HCT116 (cell line): ENCODE measurements around the gene LAMP5. TPM values are rescaled to one million over a fixed set of nuclear protein-coding genes. Genes with fewer than 3 reads are reported as not detected.

ENCODE experiments used
- ATAC-seq: fragments of 200-7000 bp; cut with Tn5 transposase; 2 replicates; pipeline ENCODE4 v1.9.1; 2020; ENCODE audit warnings: mild to moderate bottlenecking, moderate library complexity
- BruUV-seq: library from RNA; stranded (reverse); fragments of 400-500 nt; replicated peaks from 2 replicates; lab custom pipeline; 2021; lab: Mats Ljungman, UMichigan
- CTCF ChIA-PET: fragments of 300-600 bp; sonication (Branson Sonifier 250); formaldehyde crosslinking; loops from one replicate; lab custom pipeline; 2021; ENCODE audit warnings: antibody characterized with exemption; lab: Charles Lee
- POLR2A ChIA-PET: fragments of 300-600, 350-600 bp; sonication (Branson Sonifier 250); formaldehyde crosslinking; loops from one replicate; lab custom pipeline; 2021; ENCODE audit warnings: antibody characterized with exemption; lab: Charles Lee
- RAD21 ChIA-PET, 2 experiments: fragments of 300-600 bp; sonication (Branson Sonifier 250); formaldehyde crosslinking; loops; one replicate each; lab custom pipeline; 2023; ENCODE audit warnings: low total read pairs in 2 of 2; ENCODE audit not compliant: uncharacterized antibody in 2 of 2, unreplicated experiment in 2 of 2, low non-redundant PET in 1 of 2; lab: Charles Lee
- DNase-seq: peaks from one replicate; pipeline ENCODE4 v3.0.0-alpha.2; 2010; ENCODE audit warnings: low read depth, low spot score
- H2AFZ ChIP-seq: fragments of 200-600 bp; shearing (Covaris generic), sonication (generic); 2 replicates; pipeline ENCODE4 v1.6.1; 2017; ENCODE audit warnings: low read depth, mixed run types, mixed read lengths, antibody characterized with exemption, low read length; ENCODE audit not compliant: poor library complexity, severe bottlenecking
- H3K27ac ChIP-seq: 2 replicates; pipeline ENCODE4 v1.5.1; 2012; ENCODE audit warnings: low read depth, low read length
- H3K27me3 ChIP-seq: fragments of 200-600 bp; sonication (generic); 2 replicates; pipeline ENCODE4 v1.6.1; 2016; ENCODE audit warnings: mixed run types, low read length, mixed read lengths; ENCODE audit not compliant: insufficient read depth
- H3K36me3 ChIP-seq, 2 experiments: fragments of 200-500 bp in 1 of 2; fragments of 200-600 bp in 1 of 2; sonication (Bioruptor generic) in 1 of 2; sonication (generic) in 1 of 2; 2 replicates each; pipeline versions ENCODE4 v1.5.1 to v1.6.1; 2014 to 2016; ENCODE audit warnings: low read length in 2 of 2, inconsistent platforms in 1 of 2, mixed read lengths in 1 of 2, mixed run types in 1 of 2; ENCODE audit not compliant: insufficient read depth in 2 of 2, control insufficient read depth in 1 of 2
- H3K4me1 ChIP-seq, 2 experiments: fragments of 200-600 bp in 1 of 2; sonication (generic) in 1 of 2; 2 replicates each; pipeline versions ENCODE4 v1.5.1 to v1.6.1; 2012 to 2017; ENCODE audit warnings: low read length in 2 of 2, inconsistent platforms in 1 of 2, mild to moderate bottlenecking in 1 of 2, mixed read lengths in 1 of 2, mixed run types in 1 of 2, moderate library complexity in 1 of 2; ENCODE audit not compliant: insufficient read depth in 2 of 2, control insufficient read depth in 1 of 2
- H3K4me2 ChIP-seq: fragments of 200-600 bp; sonication (generic); 2 replicates; pipeline ENCODE4 v1.6.1; 2017; ENCODE audit warnings: mixed run types, low read length, mixed read lengths
- H3K4me3 ChIP-seq, 2 experiments: fragments of 200-600 bp in 1 of 2; sonication (generic) in 1 of 2; replicated peaks in 1 of 2; 2 replicates each; pipeline ENCODE4 v1.5.1; 2011 to 2016; ENCODE audit warnings: low read length in 2 of 2, control low read depth in 1 of 2, low read depth in 1 of 2, mild to moderate bottlenecking in 1 of 2, mixed read lengths in 1 of 2, mixed run types in 1 of 2
- H3K79me2 ChIP-seq: fragments of 200-600 bp; sonication (generic); 2 replicates; pipeline ENCODE4 v1.6.1; 2017; ENCODE audit warnings: mild to moderate bottlenecking, mixed run types, low read length, moderate library complexity, mixed read lengths; ENCODE audit not compliant: insufficient read depth
- H3K9ac ChIP-seq: fragments of 200-600 bp; sonication (generic); 2 replicates; pipeline ENCODE4 v1.6.1; 2016; ENCODE audit warnings: low read length, mixed read lengths
- H3K9me2 ChIP-seq: fragments of 200-600 bp; sonication (generic), shearing (Covaris generic); 2 replicates; pipeline ENCODE4 v1.6.1; 2017; ENCODE audit warnings: mixed run types, mild to moderate bottlenecking, moderate library complexity; ENCODE audit not compliant: insufficient read depth
- H3K9me3 ChIP-seq, 2 experiments: fragments of 200-500 bp in 1 of 2; fragments of 200-600 bp in 1 of 2; sonication (Bioruptor generic) in 1 of 2; sonication (generic) in 1 of 2; 2 replicates each; pipeline ENCODE4 v1.6.1; 2014 to 2017; ENCODE audit warnings: low read length in 2 of 2, mixed read lengths in 2 of 2, inconsistent platforms in 1 of 2, low read depth in 1 of 2, mild to moderate bottlenecking in 1 of 2, mixed run types in 1 of 2, moderate library complexity in 1 of 2; ENCODE audit not compliant: control insufficient read depth in 1 of 2, insufficient read depth in 1 of 2
- H4K20me1 ChIP-seq: fragments of 200-600 bp; sonication (generic), shearing (Covaris generic); 2 replicates; pipeline ENCODE4 v1.6.1; 2017; ENCODE audit warnings: mixed run types, mild to moderate bottlenecking, moderate library complexity; ENCODE audit not compliant: insufficient read depth
- EGR1 ChIP-seq: IDR thresholded peaks from 2 replicates; pipeline ENCODE4 v1.6.1; 2012; ENCODE audit warnings: low read depth
- EZH2phosphoT487 ChIP-seq: fragments of 200-600 bp; IDR thresholded peaks from 2 replicates; pipeline ENCODE4 v1.6.1; 2018; ENCODE audit warnings: antibody characterized with exemption, borderline replicate concordance
- TCF7L2 ChIP-seq: IDR thresholded peaks from 2 replicates; pipeline ENCODE4 v1.7.0; 2011; ENCODE audit warnings: borderline replicate concordance, inconsistent platforms; ENCODE audit not compliant: insufficient read depth, insufficient read length; ENCODE audit errors: extremely low read depth
- ZBTB33 ChIP-seq: IDR thresholded peaks from 2 replicates; pipeline ENCODE4 v1.6.1; 2011; ENCODE audit warnings: mild to moderate bottlenecking, low read length, moderate library complexity; ENCODE audit not compliant: insufficient replicate concordance; ENCODE audit errors: extremely low read depth
- intact Hi-C: fragments of 100-400 bp; cut with micrococcal nuclease; formaldehyde crosslinking; loops from 2 replicates; pipeline ENCODE4 v1.10.0; 2022
- total RNA-seq: library from RNA; stranded (reverse); gene quantifications from one replicate; pipeline ENCODE4 v1.2.1, GENCODE V29; 2021; ENCODE audit not compliant: unreplicated experiment

The LAMP5 gene
- total RNA-seq, 1 experiment from 2014 or later: not detected

GRCh38 chr20:9490631-9491030 is 23.8 kb upstream of the LAMP5 start (continued):
- no peak for TF ChIP-seq ZBTB33
- no peak for TF ChIP-seq EZH2phosphoT487

GRCh38 chr20:9491324-9491723 is 23.1 kb upstream of the LAMP5 start:
- DNase-seq: no peak
- Histone ChIP-seq H3K9me2 (no peaks in the 10 kb centered on the region), H3K9ac (no peak overlapping the region), H3K9me3 (no peaks in the 10 kb centered on the region), H2AFZ (no peak overlapping the region), H3K4me1 (no peaks in the 10 kb centered on the region), H4K20me1 (no peaks in the 10 kb centered on the region), H3K79me2 (no peaks in the 10 kb centered on the region), H3K4me2 (no peak overlapping the region), H3K4me3 (no peak overlapping the region), H3K36me3 (no peaks in the 10 kb centered on the region), H3K27me3 (peaks cover 25% of the 10 kb centered on the region)
- CTCF ChIA-PET: no interaction called here
- intact Hi-C loops: no loop called here
- RAD21 ChIA-PET: no interaction called here
- BruUV-seq: no TSS peak
- no peak for ATAC-seq
- POLR2A ChIA-PET: no interaction called here
- TF ChIP-seq TCF7L2: no peak
- no peak for TF ChIP-seq EZH2phosphoT487
- TF ChIP-seq ZBTB33: no peak
- no peak for TF ChIP-seq EGR1
- TF ChIP-seq, all 23 proteins: peak for 0
- no peak overlapping the region for H3K27ac ChIP-seq
